Fibroblast of lung (primary cell): ENCODE data around the gene P3H3. TPM values are rescaled to one million over a fixed set of nuclear protein-coding genes. Genes with fewer than 3 reads are reported as not detected.

Source experiments
- DNase-seq, 2 donors: peaks; one replicate each; pipeline versions ENCODE4 v3.0.0 to v3.0.0-alpha.2; 2010; ENCODE audit warnings: low read depth in 2 of 2
- H2AFZ ChIP-seq: 2 replicates; pipeline ENCODE4 v1.5.1; 2012; ENCODE audit warnings: low read length, control low read depth, inconsistent platforms
- H3K27ac ChIP-seq: 2 replicates; pipeline ENCODE4 v1.5.1; 2011; ENCODE audit warnings: low read length, control low read depth; ENCODE audit not compliant: insufficient read depth
- H3K27me3 ChIP-seq: 2 replicates; pipeline ENCODE4 v1.5.1; 2011; ENCODE audit warnings: mild to moderate bottlenecking, low read length; ENCODE audit not compliant: control insufficient read depth, insufficient read depth
- H3K36me3 ChIP-seq: 2 replicates; pipeline ENCODE4 v1.5.1; 2011; ENCODE audit warnings: low read length; ENCODE audit not compliant: control insufficient read depth, insufficient read depth
- H3K4me1 ChIP-seq: 2 replicates; pipeline ENCODE4 v1.5.1; 2011; ENCODE audit warnings: low read length; ENCODE audit not compliant: control insufficient read depth, insufficient read depth; ENCODE audit errors: extremely low read depth
- H3K4me2 ChIP-seq: 2 replicates; pipeline ENCODE4 v1.5.1; 2011; ENCODE audit warnings: low read length, control low read depth; ENCODE audit not compliant: insufficient read depth; ENCODE audit errors: extremely low read depth
- H3K4me3 ChIP-seq, 4 experiments: fragments of 200-600 bp in 1 of 4; sonication (generic) in 1 of 4; replicated peaks in 1 of 4; 2 replicates each; pipeline ENCODE4 v1.5.1; 2011 to 2016; ENCODE audit warnings: low read length in 4 of 4, low read depth in 3 of 4, mild to moderate bottlenecking in 3 of 4, control low read depth in 2 of 4, inconsistent platforms in 1 of 4, mixed read lengths in 1 of 4; ENCODE audit not compliant: insufficient read depth in 1 of 4; ENCODE audit errors: control extremely low read depth in 1 of 4
- H3K79me2 ChIP-seq: 2 replicates; pipeline ENCODE4 v1.5.1; 2012; ENCODE audit warnings: mild to moderate bottlenecking, low read length, inconsistent platforms; ENCODE audit not compliant: control insufficient read depth, insufficient read depth
- H3K9ac ChIP-seq: 2 replicates; pipeline ENCODE4 v1.5.1; 2011; ENCODE audit warnings: mild to moderate bottlenecking, low read length, control low read depth; ENCODE audit not compliant: insufficient read depth
- H3K9me3 ChIP-seq: 2 replicates; pipeline ENCODE4 v1.5.1; 2012; ENCODE audit warnings: low read depth, low read length; ENCODE audit not compliant: control insufficient read depth, insufficient read depth
- H4K20me1 ChIP-seq: 2 replicates; pipeline ENCODE4 v1.5.1; 2011; ENCODE audit warnings: low read length; ENCODE audit not compliant: control insufficient read depth, insufficient read depth; ENCODE audit errors: extremely low read depth
- EZH2 ChIP-seq: IDR thresholded peaks from 2 replicates; pipeline ENCODE4 v1.5.1; 2012; ENCODE audit warnings: low read length, control low read depth, mild to moderate bottlenecking; ENCODE audit errors: missing control alignments
- polyA plus RNA-seq, 2 donors: library from polyadenylated mRNA; depleted of rRNA in 1 of 2; stranded (reverse) in 1 of 2; unstranded in 1 of 2; fragments of >200 nt; gene quantifications; 2 replicates each; pipeline ENCODE4 v1.2.1, GENCODE V29; 2011 to 2012; ENCODE audit warnings: missing spikeins in 1 of 2
- total RNA-seq: library from RNA; depleted of rRNA; stranded (reverse); fragments of >200 nt; gene quantifications from 2 replicates; pipeline ENCODE4 v1.2.1, GENCODE V29; 2014
- TF ChIP-seq, protein P1 (sequence below), 2 donors: IDR thresholded peaks in 1 of 2; conservative IDR thresholded peaks in 1 of 2; 1 replicate in 1 of 2; 2 replicates in 1 of 2; pipeline ENCODE4 v1.5.1; 2011 to 2012; ENCODE audit warnings: low read length in 2 of 2, control low read depth in 1 of 2, inconsistent platforms in 1 of 2, low read depth in 1 of 2, mild to moderate bottlenecking in 1 of 2

The P3H3 gene
- total and polyA plus RNA-seq, 2 donors (not counting 1 experiment from before 2014, with no cell fraction given) = 44.0 to 96.3 TPM

DNA sequence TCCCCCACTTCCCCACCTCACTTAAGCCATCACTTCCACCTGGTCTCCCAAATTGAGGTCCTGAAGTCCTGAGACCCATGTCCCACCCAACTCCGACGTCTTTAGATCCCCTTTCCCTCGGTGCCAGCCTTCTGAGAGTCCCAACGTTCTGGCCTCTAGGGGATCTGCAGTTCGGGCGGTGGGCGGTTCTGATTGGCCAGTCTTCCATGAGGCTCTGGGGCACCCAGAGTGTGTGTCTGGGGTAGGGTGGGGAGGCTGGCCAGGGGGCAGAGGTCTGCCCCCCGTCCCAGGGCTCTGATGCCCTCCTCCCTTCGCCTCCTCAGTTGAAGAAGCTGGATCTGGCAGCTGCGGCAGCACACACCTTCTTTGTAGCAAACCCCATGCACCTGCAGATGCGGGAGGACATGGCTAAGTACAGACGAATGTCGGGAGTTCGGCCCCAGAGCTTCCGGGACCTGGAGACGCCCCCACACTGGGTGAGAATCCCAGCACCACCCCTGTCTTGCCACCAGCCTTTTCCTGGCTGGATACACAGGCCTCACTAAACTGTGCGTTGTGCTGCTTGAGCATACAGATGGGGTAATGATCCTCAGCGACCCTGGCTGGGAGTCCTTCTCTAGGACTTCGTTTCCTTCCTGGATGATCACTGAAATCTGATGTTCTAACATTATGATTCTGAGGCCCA is 1.5 kb downstream of the P3H3 start:
- Histone ChIP-seq H2AFZ (peak overlapping the region; percentile 61), H3K27ac (peak overlapping the region; percentile 90)

DNA sequence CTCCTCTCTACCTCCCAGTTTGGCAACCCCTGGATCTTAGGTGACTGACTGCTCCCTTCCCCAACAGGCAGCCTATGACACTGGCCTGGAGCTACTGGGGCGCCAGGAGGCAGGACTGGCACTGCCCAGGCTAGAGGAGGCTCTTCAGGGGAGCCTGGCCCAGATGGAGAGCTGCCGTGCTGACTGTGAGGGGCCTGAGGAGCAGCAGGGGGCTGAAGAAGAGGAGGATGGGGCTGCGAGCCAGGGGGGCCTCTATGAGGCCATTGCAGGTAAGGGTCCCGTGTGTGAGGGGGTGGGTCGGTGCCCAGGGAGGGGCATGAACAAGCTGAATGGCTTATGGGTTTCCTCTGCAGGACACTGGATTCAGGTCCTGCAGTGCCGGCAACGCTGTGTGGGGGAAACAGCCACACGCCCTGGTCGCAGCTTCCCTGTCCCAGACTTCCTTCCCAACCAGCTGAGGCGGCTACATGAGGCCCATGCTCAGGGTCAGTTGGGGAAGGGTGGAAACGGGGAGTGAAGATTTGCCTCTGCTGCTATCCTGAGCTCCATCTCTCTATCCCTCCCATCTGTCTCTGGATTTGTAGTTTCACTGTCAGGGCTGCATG is 2.2 kb downstream of the P3H3 start:
- peaks cover 26% of the 10 kb centered on the region for H3K79me2 ChIP-seq
- TF ChIP-seq EZH2 = no peak
- TF ChIP-seq, protein P1, sequence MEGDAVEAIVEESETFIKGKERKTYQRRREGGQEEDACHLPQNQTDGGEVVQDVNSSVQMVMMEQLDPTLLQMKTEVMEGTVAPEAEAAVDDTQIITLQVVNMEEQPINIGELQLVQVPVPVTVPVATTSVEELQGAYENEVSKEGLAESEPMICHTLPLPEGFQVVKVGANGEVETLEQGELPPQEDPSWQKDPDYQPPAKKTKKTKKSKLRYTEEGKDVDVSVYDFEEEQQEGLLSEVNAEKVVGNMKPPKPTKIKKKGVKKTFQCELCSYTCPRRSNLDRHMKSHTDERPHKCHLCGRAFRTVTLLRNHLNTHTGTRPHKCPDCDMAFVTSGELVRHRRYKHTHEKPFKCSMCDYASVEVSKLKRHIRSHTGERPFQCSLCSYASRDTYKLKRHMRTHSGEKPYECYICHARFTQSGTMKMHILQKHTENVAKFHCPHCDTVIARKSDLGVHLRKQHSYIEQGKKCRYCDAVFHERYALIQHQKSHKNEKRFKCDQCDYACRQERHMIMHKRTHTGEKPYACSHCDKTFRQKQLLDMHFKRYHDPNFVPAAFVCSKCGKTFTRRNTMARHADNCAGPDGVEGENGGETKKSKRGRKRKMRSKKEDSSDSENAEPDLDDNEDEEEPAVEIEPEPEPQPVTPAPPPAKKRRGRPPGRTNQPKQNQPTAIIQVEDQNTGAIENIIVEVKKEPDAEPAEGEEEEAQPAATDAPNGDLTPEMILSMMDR (conservative IDR thresholded peaks at IDR 0.05 in 1 of 2, IDR thresholded peaks at IDR 0.05 in 1 of 2; ENCODE audit: low read depth in 1 of 2, low read length in 2 of 2) = no peak
- H3K9ac ChIP-seq = no peak overlapping the region
- DNase-seq = no peak
- peaks cover 10% of the 10 kb centered on the region for H3K4me1 ChIP-seq
- H3K27ac ChIP-seq = no peak overlapping the region
- H2AFZ ChIP-seq = no peak overlapping the region
- H3K4me2 ChIP-seq = peak overlapping the region; percentile 88
- no peaks in the 10 kb centered on the region for H3K27me3 ChIP-seq
- no peaks in the 10 kb centered on the region for H4K20me1 ChIP-seq
- H3K36me3 ChIP-seq = peaks cover 26% of the 10 kb centered on the region
- no peaks in the 10 kb centered on the region for H3K9me3 ChIP-seq
- peak overlapping the region; percentile 73 to 97 (median 94) for H3K4me3 ChIP-seq

More for the DNA sequence above, 1.5 kb downstream of the P3H3 start:
- no peaks in the 10 kb centered on the region for H4K20me1 ChIP-seq
- H3K4me3 ChIP-seq = peak overlapping the region; percentile 73 to 97 (median 94)
- no peak for DNase-seq
- peak overlapping the region; percentile 91 for H3K9ac ChIP-seq
- TF ChIP-seq EZH2 = no peak
- TF ChIP-seq, protein P1 (conservative IDR thresholded peaks at IDR 0.05 in 1 of 2, IDR thresholded peaks at IDR 0.05 in 1 of 2; ENCODE audit: low read depth in 1 of 2, low read length in 2 of 2) = peak in 1 of 2 donors; percentile 28
- H3K4me1 ChIP-seq = peaks cover 17% of the 10 kb centered on the region
- H3K36me3 ChIP-seq = peaks cover 26% of the 10 kb centered on the region
- H3K79me2 ChIP-seq = peaks cover 26% of the 10 kb centered on the region
- no peaks in the 10 kb centered on the region for H3K27me3 ChIP-seq
- peak overlapping the region; percentile 88 for H3K4me2 ChIP-seq
- no peaks in the 10 kb centered on the region for H3K9me3 ChIP-seq

DNA sequence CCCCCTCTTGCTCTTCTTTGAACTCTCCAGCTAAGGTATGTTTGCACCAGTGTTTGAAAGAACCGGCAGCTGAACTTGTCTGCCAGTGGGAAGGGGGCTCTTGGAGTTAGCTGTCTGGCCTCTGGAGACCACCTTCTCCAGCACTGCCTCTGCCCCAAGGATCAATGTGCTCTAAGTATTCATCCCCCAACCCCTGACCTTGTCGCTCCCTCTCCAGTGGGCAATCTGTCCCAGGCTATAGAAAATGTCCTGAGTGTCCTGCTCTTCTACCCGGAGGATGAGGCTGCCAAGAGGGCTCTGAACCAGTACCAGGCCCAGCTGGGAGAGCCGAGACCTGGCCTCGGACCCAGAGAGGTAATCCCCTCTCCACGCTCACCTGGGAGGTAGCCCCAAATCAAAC is 2.8 kb downstream of the P3H3 start:
- DNase-seq = no peak
- no peak for TF ChIP-seq EZH2
- TF ChIP-seq, protein P1 (conservative IDR thresholded peaks at IDR 0.05 in 1 of 2, IDR thresholded peaks at IDR 0.05 in 1 of 2; ENCODE audit: low read depth in 1 of 2, low read length in 2 of 2) = no peak

More for the DNA sequence above, 2.8 kb downstream of the P3H3 start:
- Histone ChIP-seq H3K9me3 (no peaks in the 10 kb centered on the region), H3K79me2 (peaks cover 26% of the 10 kb centered on the region), H3K27me3 (no peaks in the 10 kb centered on the region), H3K36me3 (peaks cover 25% of the 10 kb centered on the region), H3K4me2 (no peak overlapping the region), H3K4me3 (no peak overlapping the region), H4K20me1 (no peaks in the 10 kb centered on the region), H3K4me1 (peaks cover 10% of the 10 kb centered on the region), H3K27ac (no peak overlapping the region), H2AFZ (no peak overlapping the region), H3K9ac (no peak overlapping the region)
